HepG2 (cell line): ENCODE measurements around the gene IRAK2. TPM values are rescaled to one million over a fixed set of nuclear protein-coding genes. Genes with fewer than 3 reads are reported as not detected.

Experiments
- ATAC-seq: fragments of 200-7000 bp; cut with Tn5 transposase; 3 replicates; pipeline ENCODE4 v1.9.1; 2020; ENCODE audit warnings: mild to moderate bottlenecking, moderate library complexity
- BruUV-seq: library from RNA; stranded (reverse); fragments of 400-500 nt; replicated peaks from 2 replicates; lab custom pipeline; 2021; lab: Mats Ljungman, UMichigan
- CTCF ChIA-PET: fragments of 300-600 bp; formaldehyde crosslinking; extraction: SDS; loops from one replicate; lab custom pipeline; 2021; ENCODE audit warnings: low total read pairs, inconsistent platforms, low intra/inter-chr PET ratio; lab: Yijun Ruan, JAX
- POLR2A ChIA-PET: fragments of 350-600 bp; sonication (Branson Sonifier 250); formaldehyde crosslinking; loops from one replicate; lab custom pipeline; 2020; ENCODE audit warnings: antibody characterized with exemption, inconsistent platforms; lab: Yijun Ruan, JAX
- DNase-seq: peaks from one replicate; pipeline ENCODE4 v3.0.0-alpha.2; 2015; ENCODE audit warnings: low spot score
- FAIRE-seq: peaks from 3 replicates; lab custom pipeline; 2011; peaks lifted over from hg19 to GRCh38; lab: Jason Lieb, UNC
- H2AFZ ChIP-seq: one replicate; pipeline ENCODE4 v1.6.1; 2011; ENCODE audit warnings: low read length, inconsistent platforms
- H3K27ac ChIP-seq: fragments of 300-600 bp; 3 replicates; pipeline ENCODE4 v1.8.0; 2011; ENCODE audit warnings: mixed run types, mild to moderate bottlenecking, mixed read lengths, low read length, inconsistent platforms; ENCODE audit not compliant: insufficient read depth; ENCODE audit errors: extremely low read length
- H3K27me3 ChIP-seq, 2 experiments: fragments of 200-600 bp in 1 of 2; 2 replicates in 1 of 2; 3 replicates in 1 of 2; pipeline versions ENCODE4 v1.6.0 to v1.8.0; 2011; ENCODE audit warnings: low read length in 2 of 2, mild to moderate bottlenecking in 2 of 2, moderate library complexity in 2 of 2, inconsistent platforms in 1 of 2; ENCODE audit not compliant: insufficient read depth in 2 of 2, control insufficient read depth in 1 of 2
- H3K36me3 ChIP-seq, 2 experiments: fragments of 200-600 bp in 1 of 2; replicated peaks in 1 of 2; 2 replicates in 1 of 2; 3 replicates in 1 of 2; pipeline versions ENCODE4 v1.5.1 to v1.8.0; 2011; ENCODE audit warnings: low read length in 2 of 2, inconsistent platforms in 1 of 2; ENCODE audit not compliant: insufficient read depth in 2 of 2, control insufficient read depth in 1 of 2
- H3K4me1 ChIP-seq: 2 replicates; pipeline ENCODE4 v1.5.1; 2012; ENCODE audit warnings: low read length, inconsistent platforms; ENCODE audit not compliant: insufficient read depth
- H3K4me2 ChIP-seq: 2 replicates; pipeline ENCODE4 v1.6.0; 2011; ENCODE audit warnings: low read depth, low read length, inconsistent platforms
- H3K4me3 ChIP-seq, 3 experiments: fragments of 200-600 bp in 1 of 3; sonication (generic), shearing (Covaris generic) in 1 of 3; replicated peaks in 1 of 3; 2 replicates each; pipeline ENCODE4 v1.5.1; 2011 to 2016; ENCODE audit warnings: low read length in 3 of 3, inconsistent platforms in 2 of 3, low read depth in 2 of 3, mild to moderate bottlenecking in 2 of 3, control low read depth in 1 of 3, mixed read lengths in 1 of 3; ENCODE audit not compliant: insufficient read depth in 1 of 3
- H3K79me2 ChIP-seq: one replicate; pipeline ENCODE4 v1.6.1; 2011; ENCODE audit warnings: low read length, inconsistent platforms; ENCODE audit not compliant: insufficient read depth
- H3K9ac ChIP-seq: 2 replicates; pipeline ENCODE4 v1.6.0; 2011; ENCODE audit warnings: mild to moderate bottlenecking, low read depth, low read length, inconsistent platforms; ENCODE audit not compliant: insufficient read depth
- H3K9me3 ChIP-seq: 2 replicates; pipeline ENCODE4 v1.5.1; 2012; ENCODE audit warnings: mild to moderate bottlenecking, low read length
- H4K20me1 ChIP-seq: 2 replicates; pipeline ENCODE4 v1.6.0; 2011; ENCODE audit warnings: inconsistent platforms, mild to moderate bottlenecking, low read length, moderate library complexity; ENCODE audit not compliant: insufficient read depth
- CAMTA2 ChIP-seq: sonication (generic); formaldehyde crosslinking; IDR thresholded peaks from 2 replicates; pipeline ENCODE4 v1.4.0; 2020; ENCODE audit warnings: mild to moderate bottlenecking, missing genetic modification reagents, borderline replicate concordance
- HNRNPH1 ChIP-seq: fragments of 200-400 bp; formaldehyde crosslinking; optimal IDR thresholded peaks from 2 replicates; pipeline ENCODE3; 2017; ENCODE audit warnings: mild to moderate bottlenecking, low read depth, low read length
- MTA3 ChIP-seq: sonication (generic); formaldehyde crosslinking; IDR thresholded peaks from 2 replicates; pipeline ENCODE4 v1.4.0; 2020; ENCODE audit warnings: missing genetic modification reagents
- RBM39 ChIP-seq: fragments of 200-400 bp; formaldehyde crosslinking; IDR thresholded peaks from one replicate; pipeline ENCODE4 v1.6.1; 2018; ENCODE audit warnings: antibody characterized with exemption, mild to moderate bottlenecking, low read depth, low read length; ENCODE audit not compliant: poor library complexity, severe bottlenecking
- SMC3 ChIP-seq: IDR thresholded peaks from 2 replicates; pipeline ENCODE4 v1.6.1; 2011; ENCODE audit warnings: low read length, improper control_type of control experiment
- SOX5 ChIP-seq: IDR thresholded peaks from 2 replicates; pipeline ENCODE4 v1.6.1; 2016; ENCODE audit warnings: borderline replicate concordance
- WIZ ChIP-seq: sonication (generic); formaldehyde crosslinking; IDR thresholded peaks from 2 replicates; pipeline ENCODE4 v1.5.1; 2020; ENCODE audit warnings: mild to moderate bottlenecking, missing genetic modification reagents
- ZMYM2 ChIP-seq: sonication (generic); formaldehyde crosslinking; IDR thresholded peaks from 2 replicates; pipeline ENCODE4 v1.8.0; 2022; ENCODE audit warnings: mild to moderate bottlenecking, missing genetic modification reagents
- ZNF10 ChIP-seq: sonication (generic); formaldehyde crosslinking; IDR thresholded peaks from 2 replicates; pipeline ENCODE4 v1.4.0; 2020; ENCODE audit warnings: mild to moderate bottlenecking, low read depth, missing genetic modification reagents, borderline replicate concordance
- ZNF431 ChIP-seq: sonication (generic); formaldehyde crosslinking; IDR thresholded peaks from 2 replicates; pipeline ENCODE4 v1.9.0; 2022; ENCODE audit warnings: missing genetic modification reagents, low read depth, mild to moderate bottlenecking, borderline replicate concordance
- ZNF432 ChIP-seq: sonication (generic); formaldehyde crosslinking; IDR thresholded peaks from 2 replicates; pipeline ENCODE4 v1.5.0; 2020; ENCODE audit warnings: missing genetic modification reagents, mild to moderate bottlenecking, borderline replicate concordance
- ZNF496 ChIP-seq: sonication (generic); formaldehyde crosslinking; IDR thresholded peaks from 2 replicates; pipeline ENCODE4 v1.8.1; 2023; ENCODE audit warnings: mild to moderate bottlenecking, moderate library complexity, missing genetic modification reagents; ENCODE audit not compliant: insufficient replicate concordance
- ZNF709 ChIP-seq: sonication (generic); formaldehyde crosslinking; IDR thresholded peaks from 2 replicates; pipeline ENCODE4 v1.5.0; 2020; ENCODE audit warnings: mild to moderate bottlenecking, missing genetic modification reagents
- WGBS: methylation state at CpG from one replicate; pipeline ENCODE4 v1.1.6; 2017; ENCODE audit warnings: low lambda C conversion rate; 5-methylcytosine and 5-hydroxymethylcytosine counted together
- in situ Hi-C: cut with HindIII; loops from 2 replicates; pipeline ENCODE4 v1.10.0; 2017; ENCODE audit warnings: low pct_unique_long_range_greater_than_20kb; ENCODE audit not compliant: extremely low pct_ligation_motif_present
- intact Hi-C: fragments of 100-400 bp; cut with micrococcal nuclease; formaldehyde crosslinking; loops from one replicate; pipeline ENCODE4 v1.10.0; 2022; ENCODE audit not compliant: unreplicated experiment
- polyA plus RNA-seq, 8 experiments: library from polyadenylated mRNA; depleted of rRNA in 3 of 8; stranded (reverse) in 7 of 8; unstranded in 1 of 8; fragments of >200 nt; fragmentation: Illumina TruSeq in 4 of 8; extraction: Trizol in 4 of 8; gene quantifications; 2 replicates each; pipeline versions ENCODE4 v1.2.1 to v1.2.3, GENCODE V29; 2011 to 2016; ENCODE audit warnings: low read depth in 4 of 8, missing spikeins in 1 of 8, mixed read lengths in 1 of 8; ENCODE audit not compliant: insufficient read depth in 1 of 8
- total RNA-seq, 5 experiments: library from RNA; depleted of rRNA; stranded (reverse); fragments of >200 nt; fragmentation: Illumina TruSeq; extraction: Trizol; gene quantifications; 2 replicates each; pipeline ENCODE4 v1.2.3, GENCODE V29; 2016; ENCODE audit warnings: low read depth in 1 of 5
- TF ChIP-seq, protein P1 (sequence below), 2 experiments: sonication (generic) in 1 of 2; formaldehyde crosslinking in 1 of 2; IDR thresholded peaks; 2 replicates each; pipeline versions ENCODE4 v1.4.0 to v1.6.1; 2016 to 2020; ENCODE audit warnings: borderline replicate concordance in 1 of 2, low read depth in 1 of 2, mild to moderate bottlenecking in 1 of 2, missing genetic modification reagents in 1 of 2
- TF ChIP-seq, protein P2 (sequence below): sonication (generic); formaldehyde crosslinking; IDR thresholded peaks from 2 replicates; pipeline ENCODE4 v1.5.0; 2020; ENCODE audit warnings: missing genetic modification reagents
- TF ChIP-seq, protein P3 (sequence below): sonication (generic); formaldehyde crosslinking; IDR thresholded peaks from 2 replicates; pipeline ENCODE4 v1.5.1; 2020; ENCODE audit warnings: mild to moderate bottlenecking, moderate library complexity, missing genetic modification reagents

The IRAK2 gene
- total and polyA plus RNA-seq, 2 of the 13 experiments (the other 11 are each of a cell fraction or from before 2014, with no cell fraction given), result 13.1 to 23.3 TPM

DNA sequence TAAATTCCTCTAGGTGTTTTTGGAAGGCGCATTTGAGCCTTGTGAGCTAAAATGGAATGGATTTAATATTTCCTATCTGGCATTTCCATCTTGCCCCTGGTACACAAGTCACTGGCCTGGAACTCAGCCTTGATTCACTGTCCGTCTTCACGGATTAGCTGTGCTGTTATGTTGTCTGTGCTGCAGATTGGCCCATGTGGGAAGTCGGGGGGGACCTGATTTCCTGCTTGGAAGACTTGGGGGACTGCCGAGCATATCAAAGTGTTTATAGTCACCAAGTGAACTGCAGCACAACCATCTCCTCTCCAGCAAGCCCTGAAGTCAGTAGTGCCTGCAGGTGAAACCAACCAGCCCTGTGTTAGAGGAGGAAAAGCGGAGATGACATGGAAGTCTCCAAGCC is 115.9 kb downstream of the IRAK2 start (continued):
- TF ChIP-seq, protein P1, sequence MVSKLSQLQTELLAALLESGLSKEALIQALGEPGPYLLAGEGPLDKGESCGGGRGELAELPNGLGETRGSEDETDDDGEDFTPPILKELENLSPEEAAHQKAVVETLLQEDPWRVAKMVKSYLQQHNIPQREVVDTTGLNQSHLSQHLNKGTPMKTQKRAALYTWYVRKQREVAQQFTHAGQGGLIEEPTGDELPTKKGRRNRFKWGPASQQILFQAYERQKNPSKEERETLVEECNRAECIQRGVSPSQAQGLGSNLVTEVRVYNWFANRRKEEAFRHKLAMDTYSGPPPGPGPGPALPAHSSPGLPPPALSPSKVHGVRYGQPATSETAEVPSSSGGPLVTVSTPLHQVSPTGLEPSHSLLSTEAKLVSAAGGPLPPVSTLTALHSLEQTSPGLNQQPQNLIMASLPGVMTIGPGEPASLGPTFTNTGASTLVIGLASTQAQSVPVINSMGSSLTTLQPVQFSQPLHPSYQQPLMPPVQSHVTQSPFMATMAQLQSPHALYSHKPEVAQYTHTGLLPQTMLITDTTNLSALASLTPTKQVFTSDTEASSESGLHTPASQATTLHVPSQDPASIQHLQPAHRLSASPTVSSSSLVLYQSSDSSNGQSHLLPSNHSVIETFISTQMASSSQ (IDR thresholded peaks at IDR 0.05; ENCODE audit: low read depth), result no peak
- TF ChIP-seq, protein P1 (CRISPR knock-in tag; IDR thresholded peaks at IDR 0.05; ENCODE audit: borderline replicate concordance), result no peak
- TF ChIP-seq WIZ (no peak), ZNF10 (CRISPR knock-in tag) (no peak), ZNF432 (no peak), CAMTA2 (CRISPR knock-in tag) (no peak), SMC3 (no peak)

DNA sequence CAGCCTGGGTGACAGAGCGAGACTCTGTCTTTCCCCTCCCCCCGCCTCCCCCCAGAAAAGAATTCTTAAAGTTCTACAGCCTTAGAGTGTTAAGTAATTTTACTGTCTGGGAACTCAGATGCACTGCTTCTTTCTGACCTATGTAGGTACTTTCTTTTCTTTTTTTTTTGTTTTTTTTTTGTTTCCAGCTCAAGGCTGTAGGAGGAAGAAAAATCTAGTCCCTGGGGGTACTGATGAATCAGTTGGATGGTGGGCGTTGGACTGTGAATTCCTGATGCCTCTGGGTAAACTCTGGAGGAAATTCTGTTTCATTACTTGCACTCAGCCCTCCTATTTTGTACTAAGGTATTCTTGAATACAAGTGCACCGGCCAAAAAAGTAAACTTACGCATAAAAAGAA is 117.2 kb downstream of the IRAK2 start:
- 0 out of 2 replicates have a peak, but pooled peaks cover 5% of the 10 kb centered on the region for H4K20me1 ChIP-seq
- H2AFZ ChIP-seq, result no peak overlapping the region
- no peaks in the 10 kb centered on the region for H3K9me3 ChIP-seq
- BruUV-seq, result no TSS peak
- FAIRE-seq, result no peak
- intact Hi-C loops (no loop called here), in situ Hi-C loops (no loop called here)
- no peak for ATAC-seq
- CTCF ChIA-PET, result no interaction called here
- H3K4me2 ChIP-seq, result no peak overlapping the region
- H3K4me3 ChIP-seq, result no peak overlapping the region
- no peak overlapping the region for H3K9ac ChIP-seq
- WGBS, result 96% methylated on average over 5 of the region's 5 CpGs
- DNase-seq, result no peak
- peaks cover 4% of the 10 kb centered on the region for H3K79me2 ChIP-seq
- H3K27ac ChIP-seq, result no peak overlapping the region
- H3K27me3 ChIP-seq, result no peaks in the 10 kb centered on the region
- POLR2A ChIA-PET, result no interaction called here
- H3K36me3 ChIP-seq, result peaks cover 39 to 68% of the 10 kb centered on the region in 2 experiments
- H3K4me1 ChIP-seq, result no peaks in the 10 kb centered on the region
- no peak for TF ChIP-seq ZNF709 (CRISPR knock-in tag)
- TF ChIP-seq ZMYM2 (CRISPR knock-in tag), result no peak
- TF ChIP-seq HNRNPH1, result no peak
- TF ChIP-seq, protein P2, sequence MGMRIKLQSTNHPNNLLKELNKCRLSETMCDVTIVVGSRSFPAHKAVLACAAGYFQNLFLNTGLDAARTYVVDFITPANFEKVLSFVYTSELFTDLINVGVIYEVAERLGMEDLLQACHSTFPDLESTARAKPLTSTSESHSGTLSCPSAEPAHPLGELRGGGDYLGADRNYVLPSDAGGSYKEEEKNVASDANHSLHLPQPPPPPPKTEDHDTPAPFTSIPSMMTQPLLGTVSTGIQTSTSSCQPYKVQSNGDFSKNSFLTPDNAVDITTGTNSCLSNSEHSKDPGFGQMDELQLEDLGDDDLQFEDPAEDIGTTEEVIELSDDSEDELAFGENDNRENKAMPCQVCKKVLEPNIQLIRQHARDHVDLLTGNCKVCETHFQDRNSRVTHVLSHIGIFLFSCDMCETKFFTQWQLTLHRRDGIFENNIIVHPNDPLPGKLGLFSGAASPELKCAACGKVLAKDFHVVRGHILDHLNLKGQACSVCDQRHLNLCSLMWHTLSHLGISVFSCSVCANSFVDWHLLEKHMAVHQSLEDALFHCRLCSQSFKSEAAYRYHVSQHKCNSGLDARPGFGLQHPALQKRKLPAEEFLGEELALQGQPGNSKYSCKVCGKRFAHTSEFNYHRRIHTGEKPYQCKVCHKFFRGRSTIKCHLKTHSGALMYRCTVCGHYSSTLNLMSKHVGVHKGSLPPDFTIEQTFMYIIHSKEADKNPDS (CRISPR knock-in tag), result no peak
- TF ChIP-seq ZNF431 (CRISPR knock-in tag), result no peak
- TF ChIP-seq MTA3 (CRISPR knock-in tag), result no peak
- TF ChIP-seq ZNF496 (CRISPR knock-in tag), result no peak
- no peak for TF ChIP-seq SOX5
- TF ChIP-seq RBM39, result no peak
- TF ChIP-seq, protein P3, sequence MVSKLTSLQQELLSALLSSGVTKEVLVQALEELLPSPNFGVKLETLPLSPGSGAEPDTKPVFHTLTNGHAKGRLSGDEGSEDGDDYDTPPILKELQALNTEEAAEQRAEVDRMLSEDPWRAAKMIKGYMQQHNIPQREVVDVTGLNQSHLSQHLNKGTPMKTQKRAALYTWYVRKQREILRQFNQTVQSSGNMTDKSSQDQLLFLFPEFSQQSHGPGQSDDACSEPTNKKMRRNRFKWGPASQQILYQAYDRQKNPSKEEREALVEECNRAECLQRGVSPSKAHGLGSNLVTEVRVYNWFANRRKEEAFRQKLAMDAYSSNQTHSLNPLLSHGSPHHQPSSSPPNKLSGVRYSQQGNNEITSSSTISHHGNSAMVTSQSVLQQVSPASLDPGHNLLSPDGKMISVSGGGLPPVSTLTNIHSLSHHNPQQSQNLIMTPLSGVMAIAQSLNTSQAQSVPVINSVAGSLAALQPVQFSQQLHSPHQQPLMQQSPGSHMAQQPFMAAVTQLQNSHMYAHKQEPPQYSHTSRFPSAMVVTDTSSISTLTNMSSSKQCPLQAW (CRISPR knock-in tag), result no peak
